WTC11 (cell line): ENCODE results near the gene CARS2. TPM values are rescaled to one million over a fixed set of nuclear protein-coding genes. Genes with fewer than 3 reads are reported as not detected.

ENCODE experiments used
- ATAC-seq: fragments of 200-7000 bp; cut with Tn5 transposase; 2 replicates; pipeline ENCODE4 v1.10.0; 2021; ENCODE audit warnings: mild to moderate bottlenecking, moderate library complexity
- CTCF ChIA-PET: fragments of 300-600 bp; sonication (Branson Sonifier 250); formaldehyde crosslinking; loops from one replicate; lab custom pipeline; 2021; ENCODE audit warnings: antibody characterized with exemption; lab: Charles Lee
- POLR2A ChIA-PET: fragments of 350-600 bp; sonication (Branson Sonifier 250); formaldehyde crosslinking; loops from one replicate; lab custom pipeline; 2021; ENCODE audit warnings: antibody characterized with exemption; lab: Charles Lee
- DNase-seq: peaks from one replicate; pipeline ENCODE4 v3.0.0; 2021; ENCODE audit warnings: low spot score
- H3K27ac Mint-ChIP-seq: 2 replicates; pipeline ENCODE4 v1.8.0; 2021; ENCODE audit warnings: mixed read lengths
- H3K27me3 Mint-ChIP-seq: 2 replicates; pipeline ENCODE4 v1.8.0; 2021; ENCODE audit warnings: low read depth, mild to moderate bottlenecking, moderate library complexity, mixed read lengths
- H3K36me3 Mint-ChIP-seq: 2 replicates; pipeline ENCODE4 v1.8.0; 2021; ENCODE audit warnings: mixed read lengths
- H3K4me1 Mint-ChIP-seq: 2 replicates; pipeline ENCODE4 v1.8.0; 2022; ENCODE audit warnings: mixed read lengths
- H3K4me3 Mint-ChIP-seq: 2 replicates; pipeline ENCODE4 v1.8.0; 2021; ENCODE audit warnings: mild to moderate bottlenecking, moderate library complexity, mixed read lengths
- H3K9me3 Mint-ChIP-seq: 2 replicates; pipeline ENCODE4 v1.8.0; 2021; ENCODE audit warnings: mixed read lengths
- ATF1 ChIP-seq: sonication (generic); formaldehyde crosslinking; IDR thresholded peaks from 2 replicates; pipeline ENCODE4 v1.8.1; 2023; ENCODE audit warnings: mild to moderate bottlenecking, moderate library complexity, missing genetic modification reagents
- CBFB ChIP-seq: sonication (generic); formaldehyde crosslinking; IDR thresholded peaks from 2 replicates; pipeline ENCODE4 v1.8.1; 2022; ENCODE audit warnings: mild to moderate bottlenecking, low read depth, missing genetic modification reagents
- ELF4 ChIP-seq: sonication (generic); formaldehyde crosslinking; IDR thresholded peaks from 2 replicates; pipeline ENCODE4 v1.8.1; 2022; ENCODE audit warnings: low read depth, mild to moderate bottlenecking, moderate library complexity, missing genetic modification reagents
- FOXJ3 ChIP-seq: sonication (generic); formaldehyde crosslinking; IDR thresholded peaks from 2 replicates; pipeline ENCODE4 v1.9.0; 2021; ENCODE audit warnings: missing genetic modification reagents, mild to moderate bottlenecking, borderline replicate concordance
- FOXK1 ChIP-seq: sonication (generic); formaldehyde crosslinking; IDR thresholded peaks from 2 replicates; pipeline ENCODE4 v1.8.0; 2022; ENCODE audit warnings: mild to moderate bottlenecking, moderate library complexity, missing genetic modification reagents
- FOXP1 ChIP-seq: sonication (generic); formaldehyde crosslinking; IDR thresholded peaks from 2 replicates; pipeline ENCODE4 v1.8.0; 2022; ENCODE audit warnings: missing genetic modification reagents, mild to moderate bottlenecking, moderate library complexity, borderline replicate concordance
- HMGA2 ChIP-seq: fragments of 250-450 bp; sonication (Bioruptor Pico); IDR thresholded peaks from 2 replicates; pipeline ENCODE4 v1.4.0; 2021; ENCODE audit warnings: mild to moderate bottlenecking, moderate library complexity
- MYBL2 ChIP-seq: sonication (generic); formaldehyde crosslinking; IDR thresholded peaks from 2 replicates; pipeline ENCODE4 v1.8.1; 2023; ENCODE audit warnings: mild to moderate bottlenecking, moderate library complexity, missing genetic modification reagents
- NFYB ChIP-seq: sonication (generic); formaldehyde crosslinking; conservative IDR thresholded peaks from 2 replicates; pipeline ENCODE4 v1.8.0; 2022; ENCODE audit warnings: low read depth, missing genetic modification reagents
- NR1H2 ChIP-seq: sonication (generic); formaldehyde crosslinking; IDR thresholded peaks from 2 replicates; pipeline ENCODE4 v1.9.0; 2021; ENCODE audit warnings: mild to moderate bottlenecking, moderate library complexity, missing genetic modification reagents
- OVOL2 ChIP-seq: fragments of 250-450 bp; sonication (Bioruptor Pico); IDR thresholded peaks from 2 replicates; pipeline ENCODE4 v1.9.0; 2021; ENCODE audit warnings: mild to moderate bottlenecking, borderline replicate concordance
- SOX15 ChIP-seq: fragments of 250-450 bp; sonication (Bioruptor Pico); IDR thresholded peaks from 2 replicates; pipeline ENCODE4 v1.9.0; 2021; ENCODE audit warnings: mild to moderate bottlenecking
- SP1 ChIP-seq: sonication (generic); formaldehyde crosslinking; conservative IDR thresholded peaks from 2 replicates; pipeline ENCODE4 v1.8.1; 2022; ENCODE audit warnings: missing genetic modification reagents
- TEAD4 ChIP-seq: sonication (generic); formaldehyde crosslinking; IDR thresholded peaks from 2 replicates; pipeline ENCODE4 v1.8.0; 2022; ENCODE audit warnings: mild to moderate bottlenecking, missing genetic modification reagents
- ZBTB21 ChIP-seq: sonication (generic); formaldehyde crosslinking; IDR thresholded peaks from 2 replicates; pipeline ENCODE4 v1.8.1; 2023; ENCODE audit warnings: mild to moderate bottlenecking, missing genetic modification reagents, borderline replicate concordance
- ZNF416 ChIP-seq: fragments of 250-450 bp; sonication (Bioruptor Pico); IDR thresholded peaks from 2 replicates; pipeline ENCODE4 v1.9.0; 2021; ENCODE audit warnings: mild to moderate bottlenecking, inconsistent platforms
- total RNA-seq: library from RNA; stranded (reverse); gene quantifications from 3 replicates; pipeline ENCODE4 v1.2.3, GENCODE V29; 2021
- TF ChIP-seq, protein P1 (sequence below): sonication (generic); formaldehyde crosslinking; IDR thresholded peaks from 2 replicates; pipeline ENCODE4 v1.8.1; 2022; ENCODE audit warnings: mild to moderate bottlenecking, missing genetic modification reagents, moderate library complexity, borderline replicate concordance
- TF ChIP-seq, protein P2 (sequence below): sonication (generic); formaldehyde crosslinking; IDR thresholded peaks from 2 replicates; pipeline ENCODE4 v1.8.0; 2022; ENCODE audit warnings: missing genetic modification reagents
- TF ChIP-seq, protein P3 (sequence below): sonication (generic); formaldehyde crosslinking; IDR thresholded peaks from 2 replicates; pipeline ENCODE4 v1.8.0; 2022; ENCODE audit warnings: mild to moderate bottlenecking, missing genetic modification reagents
- TF ChIP-seq, protein P4 (sequence below): fragments of 250-450 bp; sonication (Bioruptor Pico); IDR thresholded peaks from 2 replicates; pipeline ENCODE4 v1.9.0; 2021; ENCODE audit warnings: mild to moderate bottlenecking
- TF ChIP-seq, protein P5 (sequence below): fragments of 250-450 bp; sonication (Bioruptor Pico); IDR thresholded peaks from 2 replicates; pipeline ENCODE4 v1.9.0; 2021; ENCODE audit warnings: mild to moderate bottlenecking
- TF ChIP-seq, protein P6 (sequence below): sonication (generic); formaldehyde crosslinking; IDR thresholded peaks from 2 replicates; pipeline ENCODE4 v1.8.0; 2022; ENCODE audit warnings: mild to moderate bottlenecking, missing genetic modification reagents

CARS2 gene
- total RNA-seq, 1 experiment from 2014 or later: 39.9 TPM

DNA sequence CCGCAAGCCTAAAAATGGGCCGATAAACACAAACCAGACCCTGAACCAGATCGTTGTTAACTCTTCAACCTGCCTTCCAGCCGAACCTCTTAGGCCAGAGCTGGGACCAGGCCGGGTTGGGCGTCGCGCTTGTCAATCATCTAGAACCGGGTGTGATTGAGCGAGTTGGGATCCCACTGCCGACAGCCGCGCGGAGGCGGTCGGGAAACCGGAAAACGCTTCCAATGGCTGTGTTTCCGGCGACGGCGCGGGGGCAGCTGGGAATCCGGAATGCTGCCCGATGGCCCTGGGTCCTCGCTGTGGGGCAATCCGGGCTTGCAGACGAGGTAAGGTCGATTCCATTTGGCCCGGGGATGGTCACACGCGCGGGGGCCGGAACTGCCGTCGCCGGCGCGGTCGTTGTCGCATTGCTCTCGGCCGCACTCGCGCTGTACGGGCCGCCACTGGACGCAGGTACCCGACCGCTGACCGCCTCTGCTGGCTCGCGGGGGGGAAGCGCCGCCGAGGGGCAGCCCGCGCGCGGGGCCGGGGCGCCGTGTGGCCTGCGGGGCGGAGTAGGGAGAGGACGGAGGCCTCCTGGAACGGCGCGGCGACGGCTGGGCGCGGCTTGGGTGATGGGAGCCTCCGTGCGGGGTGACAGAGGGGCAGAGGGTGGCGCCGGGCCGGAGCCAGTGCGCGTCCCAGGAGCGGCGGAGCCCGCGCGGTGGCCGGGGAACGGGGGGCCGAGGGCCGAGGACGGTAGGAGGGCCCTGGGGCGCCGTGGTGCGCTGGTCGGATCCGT is 90.4 kb downstream of the CARS2 start, which contains the start of gene NAXD:
Gene NAXD, plus strand, starts transcription at position 224 of the 781 bp plus-strand sequence. Its CDS starts 57 bp downstream, at position 281.
- Mint-ChIP-seq H3K27me3 (peaks cover 23% of the 10 kb centered on the region), H3K9me3 (peaks cover 11% of the 10 kb centered on the region), H3K4me1 (peaks cover 36% of the 10 kb centered on the region), H3K36me3 (peaks cover 2% of the 10 kb centered on the region; the same call in 1 of the 2 replicates), H3K27ac (peak within 1 kb of the TSS; percentile 81; the same call in 1 of the 2 replicates), H3K4me3 (peak within 1 kb of the TSS; percentile 78)
- peak; percentile 83 for DNase-seq
- ChIA-PET CTCF (interaction anchor here (1.1 to 1.4 kb wide), 4 partner anchors 22 to 452 kb away, joined by 3 to 7 read pairs (median 4); no protein-coding TSS in a partner anchor), POLR2A (interaction anchor here (0.5 kb wide), 1 partner anchor 13 kb away, joined by 4 read pairs; no protein-coding TSS in a partner anchor)
- ATAC-seq: peak; percentile 93
- no peak for TF ChIP-seq SOX15
- no peak for TF ChIP-seq OVOL2 (CRISPR knock-in tag)
- TF ChIP-seq HMGA2: no peak
- TF ChIP-seq, protein P1, sequence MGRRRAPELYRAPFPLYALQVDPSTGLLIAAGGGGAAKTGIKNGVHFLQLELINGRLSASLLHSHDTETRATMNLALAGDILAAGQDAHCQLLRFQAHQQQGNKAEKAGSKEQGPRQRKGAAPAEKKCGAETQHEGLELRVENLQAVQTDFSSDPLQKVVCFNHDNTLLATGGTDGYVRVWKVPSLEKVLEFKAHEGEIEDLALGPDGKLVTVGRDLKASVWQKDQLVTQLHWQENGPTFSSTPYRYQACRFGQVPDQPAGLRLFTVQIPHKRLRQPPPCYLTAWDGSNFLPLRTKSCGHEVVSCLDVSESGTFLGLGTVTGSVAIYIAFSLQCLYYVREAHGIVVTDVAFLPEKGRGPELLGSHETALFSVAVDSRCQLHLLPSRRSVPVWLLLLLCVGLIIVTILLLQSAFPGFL (CRISPR knock-in tag): no peak
- TF ChIP-seq TEAD4 (CRISPR knock-in tag): 0 out of 2 replicates have a peak, but pooled peaks have one; percentile 63
- TF ChIP-seq, protein P2, sequence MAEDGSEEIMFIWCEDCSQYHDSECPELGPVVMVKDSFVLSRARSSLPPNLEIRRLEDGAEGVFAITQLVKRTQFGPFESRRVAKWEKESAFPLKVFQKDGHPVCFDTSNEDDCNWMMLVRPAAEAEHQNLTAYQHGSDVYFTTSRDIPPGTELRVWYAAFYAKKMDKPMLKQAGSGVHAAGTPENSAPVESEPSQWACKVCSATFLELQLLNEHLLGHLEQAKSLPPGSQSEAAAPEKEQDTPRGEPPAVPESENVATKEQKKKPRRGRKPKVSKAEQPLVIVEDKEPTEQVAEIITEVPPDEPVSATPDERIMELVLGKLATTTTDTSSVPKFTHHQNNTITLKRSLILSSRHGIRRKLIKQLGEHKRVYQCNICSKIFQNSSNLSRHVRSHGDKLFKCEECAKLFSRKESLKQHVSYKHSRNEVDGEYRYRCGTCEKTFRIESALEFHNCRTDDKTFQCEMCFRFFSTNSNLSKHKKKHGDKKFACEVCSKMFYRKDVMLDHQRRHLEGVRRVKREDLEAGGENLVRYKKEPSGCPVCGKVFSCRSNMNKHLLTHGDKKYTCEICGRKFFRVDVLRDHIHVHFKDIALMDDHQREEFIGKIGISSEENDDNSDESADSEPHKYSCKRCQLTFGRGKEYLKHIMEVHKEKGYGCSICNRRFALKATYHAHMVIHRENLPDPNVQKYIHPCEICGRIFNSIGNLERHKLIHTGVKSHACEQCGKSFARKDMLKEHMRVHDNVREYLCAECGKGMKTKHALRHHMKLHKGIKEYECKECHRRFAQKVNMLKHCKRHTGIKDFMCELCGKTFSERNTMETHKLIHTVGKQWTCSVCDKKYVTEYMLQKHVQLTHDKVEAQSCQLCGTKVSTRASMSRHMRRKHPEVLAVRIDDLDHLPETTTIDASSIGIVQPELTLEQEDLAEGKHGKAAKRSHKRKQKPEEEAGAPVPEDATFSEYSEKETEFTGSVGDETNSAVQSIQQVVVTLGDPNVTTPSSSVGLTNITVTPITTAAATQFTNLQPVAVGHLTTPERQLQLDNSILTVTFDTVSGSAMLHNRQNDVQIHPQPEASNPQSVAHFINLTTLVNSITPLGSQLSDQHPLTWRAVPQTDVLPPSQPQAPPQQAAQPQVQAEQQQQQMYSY (CRISPR knock-in tag): no peak
- no peak for TF ChIP-seq ELF4 (CRISPR knock-in tag)
- no peak; the same call in 1 of the 2 replicates for TF ChIP-seq FOXP1
- TF ChIP-seq, protein P3, sequence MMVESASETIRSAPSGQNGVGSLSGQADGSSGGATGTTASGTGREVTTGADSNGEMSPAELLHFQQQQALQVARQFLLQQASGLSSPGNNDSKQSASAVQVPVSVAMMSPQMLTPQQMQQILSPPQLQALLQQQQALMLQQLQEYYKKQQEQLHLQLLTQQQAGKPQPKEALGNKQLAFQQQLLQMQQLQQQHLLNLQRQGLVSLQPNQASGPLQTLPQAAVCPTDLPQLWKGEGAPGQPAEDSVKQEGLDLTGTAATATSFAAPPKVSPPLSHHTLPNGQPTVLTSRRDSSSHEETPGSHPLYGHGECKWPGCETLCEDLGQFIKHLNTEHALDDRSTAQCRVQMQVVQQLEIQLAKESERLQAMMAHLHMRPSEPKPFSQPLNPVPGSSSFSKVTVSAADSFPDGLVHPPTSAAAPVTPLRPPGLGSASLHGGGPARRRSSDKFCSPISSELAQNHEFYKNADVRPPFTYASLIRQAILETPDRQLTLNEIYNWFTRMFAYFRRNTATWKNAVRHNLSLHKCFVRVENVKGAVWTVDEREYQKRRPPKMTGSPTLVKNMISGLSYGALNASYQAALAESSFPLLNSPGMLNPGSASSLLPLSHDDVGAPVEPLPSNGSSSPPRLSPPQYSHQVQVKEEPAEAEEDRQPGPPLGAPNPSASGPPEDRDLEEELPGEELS (CRISPR knock-in tag): peak; percentile 72
- TF ChIP-seq, protein P4, sequence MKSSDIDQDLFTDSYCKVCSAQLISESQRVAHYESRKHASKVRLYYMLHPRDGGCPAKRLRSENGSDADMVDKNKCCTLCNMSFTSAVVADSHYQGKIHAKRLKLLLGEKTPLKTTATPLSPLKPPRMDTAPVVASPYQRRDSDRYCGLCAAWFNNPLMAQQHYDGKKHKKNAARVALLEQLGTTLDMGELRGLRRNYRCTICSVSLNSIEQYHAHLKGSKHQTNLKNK: no peak
- TF ChIP-seq, protein P5, sequence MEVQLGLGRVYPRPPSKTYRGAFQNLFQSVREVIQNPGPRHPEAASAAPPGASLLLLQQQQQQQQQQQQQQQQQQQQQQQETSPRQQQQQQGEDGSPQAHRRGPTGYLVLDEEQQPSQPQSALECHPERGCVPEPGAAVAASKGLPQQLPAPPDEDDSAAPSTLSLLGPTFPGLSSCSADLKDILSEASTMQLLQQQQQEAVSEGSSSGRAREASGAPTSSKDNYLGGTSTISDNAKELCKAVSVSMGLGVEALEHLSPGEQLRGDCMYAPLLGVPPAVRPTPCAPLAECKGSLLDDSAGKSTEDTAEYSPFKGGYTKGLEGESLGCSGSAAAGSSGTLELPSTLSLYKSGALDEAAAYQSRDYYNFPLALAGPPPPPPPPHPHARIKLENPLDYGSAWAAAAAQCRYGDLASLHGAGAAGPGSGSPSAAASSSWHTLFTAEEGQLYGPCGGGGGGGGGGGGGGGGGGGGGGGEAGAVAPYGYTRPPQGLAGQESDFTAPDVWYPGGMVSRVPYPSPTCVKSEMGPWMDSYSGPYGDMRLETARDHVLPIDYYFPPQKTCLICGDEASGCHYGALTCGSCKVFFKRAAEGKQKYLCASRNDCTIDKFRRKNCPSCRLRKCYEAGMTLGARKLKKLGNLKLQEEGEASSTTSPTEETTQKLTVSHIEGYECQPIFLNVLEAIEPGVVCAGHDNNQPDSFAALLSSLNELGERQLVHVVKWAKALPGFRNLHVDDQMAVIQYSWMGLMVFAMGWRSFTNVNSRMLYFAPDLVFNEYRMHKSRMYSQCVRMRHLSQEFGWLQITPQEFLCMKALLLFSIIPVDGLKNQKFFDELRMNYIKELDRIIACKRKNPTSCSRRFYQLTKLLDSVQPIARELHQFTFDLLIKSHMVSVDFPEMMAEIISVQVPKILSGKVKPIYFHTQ (CRISPR knock-in tag): no peak
- TF ChIP-seq NR1H2 (CRISPR knock-in tag): no peak
- TF ChIP-seq ZBTB21 (CRISPR knock-in tag): peak; percentile 69; the same call in 1 of the 2 replicates
- TF ChIP-seq FOXK1 (CRISPR knock-in tag): peak; percentile 74; the same call in 1 of the 2 replicates
- 0 out of 2 replicates have a peak, but pooled peaks have one; percentile 33 for TF ChIP-seq MYBL2 (CRISPR knock-in tag)
- TF ChIP-seq NFYB (CRISPR knock-in tag): peak; percentile 77
- TF ChIP-seq SP1: no peak; the same call in 1 of the 2 replicates
- TF ChIP-seq ZNF416: no peak
- TF ChIP-seq, protein P6, sequence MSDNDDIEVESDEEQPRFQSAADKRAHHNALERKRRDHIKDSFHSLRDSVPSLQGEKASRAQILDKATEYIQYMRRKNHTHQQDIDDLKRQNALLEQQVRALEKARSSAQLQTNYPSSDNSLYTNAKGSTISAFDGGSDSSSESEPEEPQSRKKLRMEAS: peak; percentile 75
- no peak for TF ChIP-seq FOXJ3 (CRISPR knock-in tag)
- TF ChIP-seq CBFB (CRISPR knock-in tag): 0 out of 2 replicates have a peak, but pooled peaks have one; percentile 56
- TF ChIP-seq ATF1 (CRISPR knock-in tag): peak; percentile 70; the same call in 1 of the 2 replicates
